SK-N-SH (cell line): Measurements from ENCODE around the gene SART1. TPM values are rescaled to one million over a fixed set of nuclear protein-coding genes. Genes with fewer than 3 reads are reported as not detected.
"Not testable (repeated sequence)": the region's sequence is repeated elsewhere in the genome, so short reads cannot be mapped to it uniquely, and the experiment has no call there.

Experiments
- CTCF ChIA-PET: fragments of 300-600, 350-600 bp; formaldehyde crosslinking; extraction: SDS; loops from one replicate; lab custom pipeline; 2021; lab: Yijun Ruan, JAX
- POLR2A ChIA-PET: fragments of 350-600 bp; sonication (Branson Sonifier 250); formaldehyde crosslinking; extraction: SDS; loops from one replicate; lab custom pipeline; 2020; ENCODE audit warnings: antibody characterized with exemption, inconsistent platforms; lab: Yijun Ruan, JAX
- DNase-seq: peaks from one replicate; pipeline ENCODE4 v3.0.0; 2012
- H2AFZ ChIP-seq: fragments of 200-600 bp; sonication (generic); 2 replicates; pipeline ENCODE4 v1.8.1; 2016; ENCODE audit warnings: antibody characterized with exemption, mild to moderate bottlenecking, low read depth
- H3F3A ChIP-seq: fragments of 200-600 bp; sonication (generic); replicated peaks from 2 replicates; pipeline ENCODE3; 2016; ENCODE audit warnings: antibody characterized with exemption, mild to moderate bottlenecking; ENCODE audit not compliant: insufficient read depth
- H3K27ac ChIP-seq, 2 experiments: fragments of 200-500 bp in 1 of 2; fragments of 200-600 bp in 1 of 2; sonication (Bioruptor generic) in 1 of 2; sonication (generic), shearing (Covaris generic) in 1 of 2; 2 replicates each; pipeline versions ENCODE4 v1.5.1 to v1.6.1; 2014 to 2016; ENCODE audit warnings: low read depth in 2 of 2, inconsistent platforms in 1 of 2, low read length in 1 of 2, mild to moderate bottlenecking in 1 of 2, mixed read lengths in 1 of 2
- H3K27me3 ChIP-seq: fragments of 200-600 bp; sonication (generic), shearing (Covaris generic); 2 replicates; pipeline ENCODE4 v1.6.1; 2016; ENCODE audit warnings: mixed run types; ENCODE audit not compliant: insufficient read depth
- H3K36me3 ChIP-seq, 2 experiments: fragments of 200-500 bp in 1 of 2; fragments of 200-600 bp in 1 of 2; sonication (Bioruptor generic) in 1 of 2; sonication (generic) in 1 of 2; replicated peaks in 1 of 2; 2 replicates each; pipeline versions ENCODE3 to v1.5.1; 2014 to 2016; ENCODE audit warnings: low read length in 1 of 2, mild to moderate bottlenecking in 1 of 2; ENCODE audit not compliant: insufficient read depth in 2 of 2, control insufficient read depth in 1 of 2
- H3K4me1 ChIP-seq, 2 experiments: fragments of 200-500 bp in 1 of 2; fragments of 200-600 bp in 1 of 2; sonication (Bioruptor generic) in 1 of 2; sonication (generic), shearing (Covaris generic) in 1 of 2; 2 replicates each; pipeline versions ENCODE4 v1.5.1 to v1.6.1; 2014 to 2016; ENCODE audit warnings: low read depth in 1 of 2, low read length in 1 of 2, mixed run types in 1 of 2; ENCODE audit not compliant: insufficient read depth in 2 of 2, control insufficient read depth in 1 of 2
- H3K4me2 ChIP-seq: fragments of 200-600 bp; sonication (generic), shearing (Covaris generic); 2 replicates; pipeline ENCODE4 v1.6.1; 2017; ENCODE audit warnings: mixed run types
- H3K4me3 ChIP-seq, 2 experiments: fragments of 200-500 bp in 1 of 2; fragments of 200-600 bp in 1 of 2; sonication (Bioruptor generic) in 1 of 2; sonication (generic), shearing (Covaris generic) in 1 of 2; 2 replicates each; pipeline versions ENCODE4 v1.5.1 to v1.8.1; 2014 to 2016; ENCODE audit warnings: low read depth in 2 of 2, inconsistent platforms in 1 of 2, low read length in 1 of 2, mild to moderate bottlenecking in 1 of 2, mixed read lengths in 1 of 2, moderate library complexity in 1 of 2
- H3K79me2 ChIP-seq: fragments of 200-600 bp; sonication (generic); 2 replicates; pipeline ENCODE4 v1.8.1; 2017; ENCODE audit warnings: mild to moderate bottlenecking; ENCODE audit not compliant: insufficient read depth
- H3K9ac ChIP-seq: fragments of 200-600 bp; sonication (generic); 2 replicates; pipeline ENCODE4 v1.6.1; 2017; ENCODE audit warnings: mixed run types
- H3K9me2 ChIP-seq: fragments of 200-600 bp; sonication (generic); 2 replicates; pipeline ENCODE4 v1.6.1; 2017; ENCODE audit warnings: mixed run types
- H3K9me3 ChIP-seq: fragments of 200-600 bp; sonication (generic); 2 replicates; pipeline ENCODE4 v1.6.1; 2017; ENCODE audit warnings: mixed run types, mild to moderate bottlenecking, moderate library complexity
- H4K20me1 ChIP-seq: fragments of 200-600 bp; sonication (generic); 2 replicates; pipeline ENCODE4 v1.6.1; 2017; ENCODE audit warnings: mild to moderate bottlenecking, mixed run types; ENCODE audit not compliant: insufficient read depth
- CHD2 ChIP-seq: fragments of 150-350 bp; IDR thresholded peaks from 2 replicates; pipeline ENCODE4 v1.6.1; 2018; ENCODE audit warnings: low read length; ENCODE audit not compliant: partially characterized antibody
- ELF1 ChIP-seq: IDR thresholded peaks from 2 replicates; pipeline ENCODE4 v1.4.0; 2012
- EZH2phosphoT487 ChIP-seq: fragments of 200-600 bp; sonication (generic); IDR thresholded peaks from 2 replicates; pipeline ENCODE4 v1.6.1; 2017; ENCODE audit warnings: low read depth, mixed run types, mild to moderate bottlenecking, antibody characterized with exemption, moderate library complexity, borderline replicate concordance
- FOSL2 ChIP-seq: IDR thresholded peaks from 2 replicates; pipeline ENCODE4 v1.4.0; 2012; ENCODE audit warnings: low read depth, mild to moderate bottlenecking, moderate library complexity, borderline replicate concordance
- FOXM1 ChIP-seq: IDR thresholded peaks from 2 replicates; pipeline ENCODE4 v1.4.0; 2012; ENCODE audit warnings: low read depth, mild to moderate bottlenecking
- GABPA ChIP-seq: IDR thresholded peaks from 2 replicates; pipeline ENCODE4 v1.4.0; 2012; ENCODE audit warnings: low read depth, mild to moderate bottlenecking
- MEF2A ChIP-seq: IDR thresholded peaks from 2 replicates; pipeline ENCODE4 v1.4.0; 2012; ENCODE audit warnings: low read depth, borderline replicate concordance
- MXI1 ChIP-seq: IDR thresholded peaks from 2 replicates; pipeline ENCODE4 v1.6.1; 2012; ENCODE audit warnings: mild to moderate bottlenecking, low read depth, low read length, improper control_type of control experiment
- RXRA ChIP-seq: IDR thresholded peaks from 2 replicates; pipeline ENCODE4 v1.4.0; 2012; ENCODE audit warnings: low read depth, mild to moderate bottlenecking, borderline replicate concordance
- SIN3A ChIP-seq: IDR thresholded peaks from 2 replicates; pipeline ENCODE4 v1.6.1; 2012; ENCODE audit warnings: low read depth, mild to moderate bottlenecking, low read length, moderate library complexity, borderline replicate concordance
- SMC3 ChIP-seq: IDR thresholded peaks from 2 replicates; pipeline ENCODE4 v1.6.1; 2012; ENCODE audit warnings: low read depth, low read length, improper control_type of control experiment
- TAF1 ChIP-seq: IDR thresholded peaks from 2 replicates; pipeline ENCODE4 v1.6.1; 2012; ENCODE audit warnings: low read depth, mild to moderate bottlenecking, low read length, moderate library complexity, borderline replicate concordance
- TCF12 ChIP-seq: IDR thresholded peaks from 2 replicates; pipeline ENCODE4 v1.4.0; 2012
- TEAD4 ChIP-seq: IDR thresholded peaks from 2 replicates; pipeline ENCODE4 v1.4.0; 2012; ENCODE audit warnings: mild to moderate bottlenecking, borderline replicate concordance; ENCODE audit not compliant: insufficient read depth
- YY1 ChIP-seq: IDR thresholded peaks from 2 replicates; pipeline ENCODE4 v1.4.0; 2012; ENCODE audit warnings: low read depth, mild to moderate bottlenecking
- WGBS: methylation state at CpG from one replicate; pipeline ENCODE4 v1.1.6; 2017; ENCODE audit warnings: low lambda C conversion rate; 5-methylcytosine and 5-hydroxymethylcytosine counted together
- polyA plus RNA-seq, 3 experiments: library from polyadenylated mRNA; depleted of rRNA; stranded (reverse); fragments of >200 nt; gene quantifications; 2 replicates each; pipeline ENCODE4 v1.2.3, GENCODE V29; 2012
- TF ChIP-seq, protein P1 (sequence below): IDR thresholded peaks from 2 replicates; pipeline ENCODE4; 2012

SART1 gene
- polyA plus RNA-seq, 1 of the 3 experiments (the other 2 are of a cell fraction), result 73.6 TPM

DNA sequence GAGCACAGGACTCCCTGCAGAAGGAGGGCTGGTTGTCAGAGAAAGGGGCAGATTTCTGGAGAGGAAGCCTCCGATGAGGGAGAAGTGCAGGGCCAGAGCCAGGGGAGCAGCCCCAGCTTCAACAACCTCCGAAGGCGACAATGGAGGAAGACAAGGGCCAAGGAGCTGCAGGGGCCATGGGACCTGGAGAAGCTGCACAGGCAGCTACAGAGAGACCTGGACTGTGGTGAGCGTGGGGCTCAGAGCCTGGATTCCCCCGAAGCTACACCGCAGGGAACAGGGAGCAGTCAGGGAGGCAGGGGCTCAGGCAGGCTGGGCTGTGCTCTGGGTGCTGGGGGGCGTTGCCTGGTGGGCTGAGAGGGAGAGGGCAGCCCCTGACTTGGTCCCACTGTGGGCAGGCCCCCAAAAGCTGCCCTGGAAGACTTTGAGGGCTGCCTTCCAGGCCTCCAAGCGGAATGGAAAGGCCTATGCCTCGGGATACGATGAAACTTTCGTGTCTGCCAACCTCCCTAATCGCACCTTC is 13.9 kb upstream of the SART1 start:
- H3F3A ChIP-seq, result peaks cover 3% of the 10 kb centered on the region
- H3K4me1 ChIP-seq, result no peaks in the 10 kb centered on the region
- ChIA-PET POLR2A (no interaction called here), CTCF (interaction anchor here (0.8 to 1.4 kb wide), 2 partner anchors 13 to 58 kb away, joined by 3 read pairs; no protein-coding TSS in a partner anchor)
- H3K9ac ChIP-seq, result no peak overlapping the region
- H3K9me2 ChIP-seq, result no peaks in the 10 kb centered on the region
- no peak overlapping the region for H2AFZ ChIP-seq
- no peaks in the 10 kb centered on the region for H3K27me3 ChIP-seq
- TF ChIP-seq TCF12 (no peak), MXI1 (no peak), FOSL2 (no peak), ELF1 (no peak), GABPA (no peak), SIN3A (no peak), YY1 (no peak), CHD2 (no peak), EZH2phosphoT487 (no peak), SMC3 (no peak), TAF1 (no peak), RXRA (no peak), FOXM1 (no peak), TEAD4 (no peak), MEF2A (no peak)
- TF ChIP-seq, protein P1, sequence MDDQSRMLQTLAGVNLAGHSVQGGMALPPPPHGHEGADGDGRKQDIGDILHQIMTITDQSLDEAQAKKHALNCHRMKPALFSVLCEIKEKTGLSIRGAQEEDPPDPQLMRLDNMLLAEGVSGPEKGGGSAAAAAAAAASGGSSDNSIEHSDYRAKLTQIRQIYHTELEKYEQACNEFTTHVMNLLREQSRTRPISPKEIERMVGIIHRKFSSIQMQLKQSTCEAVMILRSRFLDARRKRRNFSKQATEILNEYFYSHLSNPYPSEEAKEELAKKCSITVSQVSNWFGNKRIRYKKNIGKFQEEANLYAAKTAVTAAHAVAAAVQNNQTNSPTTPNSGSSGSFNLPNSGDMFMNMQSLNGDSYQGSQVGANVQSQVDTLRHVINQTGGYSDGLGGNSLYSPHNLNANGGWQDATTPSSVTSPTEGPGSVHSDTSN, result no peak
- H4K20me1 ChIP-seq, result no peaks in the 10 kb centered on the region
- no peak overlapping the region for H3K4me3 ChIP-seq
- no peaks in the 10 kb centered on the region for H3K36me3 ChIP-seq
- no peak overlapping the region for H3K27ac ChIP-seq
- 87% methylated on average over 8 of the region's 12 CpGs for WGBS
- DNase-seq, result no peak
- no peaks in the 10 kb centered on the region for H3K79me2 ChIP-seq
- H3K9me3 ChIP-seq, result no peaks in the 10 kb centered on the region
- H3K4me2 ChIP-seq, result no peak overlapping the region

DNA sequence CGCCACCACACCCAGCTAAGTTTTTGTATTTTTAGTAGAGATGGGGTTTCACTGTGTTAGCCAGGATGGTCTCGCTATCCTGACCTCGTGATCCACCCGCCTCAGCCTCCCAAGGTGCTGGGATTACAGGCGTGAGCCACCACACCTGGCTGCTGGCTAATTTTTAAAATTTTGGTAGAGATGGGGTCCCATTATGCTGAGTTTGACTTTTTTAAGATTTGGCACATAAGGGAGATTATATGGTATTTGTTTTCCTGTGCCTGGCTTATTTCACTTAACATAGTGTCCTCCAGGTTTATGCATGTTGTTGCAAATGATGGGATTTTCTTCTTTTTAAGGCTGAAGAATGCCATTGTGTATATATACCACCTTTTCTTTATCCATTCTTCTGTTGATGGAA is 10.8 kb upstream of the SART1 start:
- H4K20me1 ChIP-seq, H3K4me2 ChIP-seq, H3K27ac ChIP-seq, H3K27me3 ChIP-seq, DNase-seq, CTCF ChIA-PET, H3K9me2 ChIP-seq, H3K9ac ChIP-seq, H3K79me2 ChIP-seq, H3K36me3 ChIP-seq, H3K9me3 ChIP-seq, H3F3A ChIP-seq, H3K4me3 ChIP-seq, POLR2A ChIA-PET, H2AFZ ChIP-seq, H3K4me1 ChIP-seq: not testable (repeated sequence)
- WGBS, result 94% methylated on average over 5 of the region's 5 CpGs

DNA sequence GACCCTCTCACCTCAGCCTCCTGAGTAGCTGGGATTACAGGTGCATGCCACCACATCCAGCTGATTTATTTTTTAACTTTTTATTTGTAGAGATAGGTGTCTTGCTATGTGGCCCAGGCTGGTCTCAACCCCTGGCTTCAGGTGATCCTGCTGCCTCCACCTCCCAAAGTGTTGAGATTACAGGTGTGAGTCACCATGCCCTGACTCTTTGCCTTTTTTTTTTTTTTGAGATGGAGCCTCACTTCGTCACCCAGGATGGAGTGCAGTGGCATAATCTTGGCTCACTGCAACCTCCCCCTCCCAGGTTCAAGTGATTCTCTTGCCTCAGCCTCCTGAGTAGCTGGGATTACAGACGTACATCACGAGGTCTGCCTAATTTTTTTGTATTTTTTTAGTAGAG is 9.9 kb upstream of the SART1 start:
- H3K4me1 ChIP-seq, H3K9me2 ChIP-seq, H3K9ac ChIP-seq, H3K79me2 ChIP-seq, H2AFZ ChIP-seq, H4K20me1 ChIP-seq, POLR2A ChIA-PET, H3K27me3 ChIP-seq, H3K9me3 ChIP-seq, H3F3A ChIP-seq, H3K4me2 ChIP-seq, DNase-seq, H3K27ac ChIP-seq, H3K4me3 ChIP-seq, H3K36me3 ChIP-seq: not testable (repeated sequence)
- CTCF ChIA-PET, result interaction anchor here (0.6 kb wide), 1 partner anchor 67 kb away, joined by 3 read pairs; no protein-coding TSS in a partner anchor
- WGBS, result 42% methylated on average over 3 of the region's 3 CpGs
